Sigmoid colon (tissue), 7 donors: ENCODE results near the gene TRIB2. TPM values are rescaled to one million over a fixed set of nuclear protein-coding genes. Genes with fewer than 3 reads are reported as not detected.

ENCODE experiments used
- DNase-seq: peaks from one replicate; pipeline ENCODE4 v3.0.0-alpha.2; 2019
- H3K27ac ChIP-seq, 4 donors: fragments of 200-600 bp; sonication (generic); one replicate each; pipeline ENCODE4 v1.5.1; 2016 to 2019; ENCODE audit warnings: mild to moderate bottlenecking in 1 of 4
- H3K27me3 ChIP-seq, 3 donors: fragments of 200-600 bp; sonication (generic); one replicate each; pipeline ENCODE4 v1.5.1; 2019; ENCODE audit warnings: mild to moderate bottlenecking in 1 of 3
- H3K36me3 ChIP-seq, 4 donors: fragments of 200-600 bp; sonication (generic); one replicate each; pipeline ENCODE4 v1.5.1; 2016 to 2019
- H3K4me1 ChIP-seq, 4 donors: fragments of 200-600 bp; sonication (generic); one replicate each; pipeline ENCODE4 v1.5.1; 2017 to 2019
- H3K4me3 ChIP-seq, 4 donors: fragments of 200-600 bp; sonication (generic); one replicate each; pipeline ENCODE4 v1.5.1; 2017 to 2019; ENCODE audit warnings: mild to moderate bottlenecking in 2 of 4, moderate library complexity in 1 of 4
- H3K9me3 ChIP-seq, 4 donors: fragments of 200-600 bp in 3 of 4; sonication (generic) in 3 of 4; one replicate each; pipeline versions ENCODE4 v1.5.1 to v1.6.1; 2013 to 2019
- EP300 ChIP-seq, 4 donors: sonication (generic); formaldehyde crosslinking; IDR thresholded peaks; one replicate each; pipeline ENCODE4 v1.6.1; 2017; ENCODE audit warnings: antibody characterized with exemption in 4 of 4
- POLR2A ChIP-seq, 2 donors: fragments of 450-650 bp; IDR thresholded peaks; one replicate each; pipeline ENCODE4 v1.6.1; 2016; ENCODE audit warnings: antibody characterized with exemption in 2 of 2, mild to moderate bottlenecking in 2 of 2, moderate library complexity in 2 of 2
- POLR2AphosphoS5 ChIP-seq, 4 donors: sonication (generic); formaldehyde crosslinking; IDR thresholded peaks; one replicate each; pipeline ENCODE4 v1.6.1; 2017; ENCODE audit warnings: antibody characterized with exemption in 4 of 4
- WGBS, 2 donors: extraction: QIAGEN DNeasy Blood & Tissue Kit; methylation state at CpG; one replicate each; pipeline ENCODE4 v1.1.7; 2013; 5-methylcytosine and 5-hydroxymethylcytosine counted together
- intact Hi-C: fragments of 100-400 bp; cut with DNase I; formaldehyde crosslinking; loops from one replicate; pipeline ENCODE4 v1.15.1; 2023
- polyA plus RNA-seq, 3 donors: library from polyadenylated mRNA; stranded (reverse); fragments of 200-250 nt; gene quantifications; one replicate each; pipeline ENCODE4 v1.2.3, GENCODE V29; 2013
- total RNA-seq, 4 donors: library from RNA; depleted of rRNA; stranded (reverse); fragments of >200 nt; gene quantifications; one replicate each; pipeline ENCODE4 v1.1.0, GENCODE V29; 2016
- TF ChIP-seq, protein P1 (sequence below), 4 experiments: fragments of 450-650 bp in 3 of 4; fragments of 200-600 bp in 1 of 4; IDR thresholded peaks; one replicate each; pipeline ENCODE4 v1.5.1; 2016 to 2019; ENCODE audit warnings: antibody characterized with exemption in 4 of 4, mild to moderate bottlenecking in 3 of 4, moderate library complexity in 2 of 4
- donor health status: healthy with polysubstance abuse.
- donor health status: Bipolar disorder and iron deficiency.
- donor health status: healthy.

TRIB2 gene
- total and polyA plus RNA-seq, 7 donors: 1.4 to 56.2 (median 34.2) TPM

DNA sequence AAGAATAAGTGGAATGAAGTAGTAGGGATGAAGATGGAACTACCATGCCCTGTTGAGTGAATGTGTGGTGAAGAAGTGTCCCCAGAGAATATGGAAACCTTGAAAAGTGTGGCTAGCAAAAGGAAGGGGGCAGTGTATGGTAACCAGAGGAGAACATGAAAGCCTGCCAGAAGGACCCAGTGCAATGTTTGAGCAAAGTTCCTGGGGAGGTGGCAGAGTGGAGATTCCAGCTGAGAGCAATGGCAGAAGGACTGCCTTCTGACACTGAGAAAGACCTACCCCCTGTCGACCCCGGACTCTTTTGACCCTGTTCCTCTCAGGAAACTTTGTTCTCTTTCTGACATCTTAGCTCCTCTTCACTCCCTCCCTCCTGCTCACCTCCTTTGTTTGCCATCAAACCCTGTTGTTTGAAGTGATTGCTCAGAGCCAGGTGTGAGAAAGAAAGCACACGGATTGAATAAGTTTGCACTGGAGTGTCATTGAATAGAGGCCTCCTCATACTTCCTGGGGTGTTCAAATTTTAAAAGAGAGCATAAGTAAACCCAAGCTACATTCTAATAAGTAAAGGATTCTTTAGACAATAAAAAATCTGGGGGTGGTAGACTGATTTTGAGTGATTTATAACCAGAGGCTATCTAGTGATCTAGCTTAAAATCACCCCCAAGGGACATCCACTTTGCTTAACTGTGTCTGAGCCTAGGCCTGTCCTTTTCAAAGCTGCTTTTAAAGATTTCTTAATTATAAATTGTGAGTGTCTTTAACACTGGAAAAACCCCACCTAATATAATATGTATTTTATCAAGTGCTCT lies 57.1 kb downstream of the TRIB2 start:
- H3K36me3 ChIP-seq: no peaks in the 10 kb centered on the region
- no peak for DNase-seq
- 23 to 41% methylated on average over 3 of the region's 3 CpGs for WGBS, 2 donors

DNA sequence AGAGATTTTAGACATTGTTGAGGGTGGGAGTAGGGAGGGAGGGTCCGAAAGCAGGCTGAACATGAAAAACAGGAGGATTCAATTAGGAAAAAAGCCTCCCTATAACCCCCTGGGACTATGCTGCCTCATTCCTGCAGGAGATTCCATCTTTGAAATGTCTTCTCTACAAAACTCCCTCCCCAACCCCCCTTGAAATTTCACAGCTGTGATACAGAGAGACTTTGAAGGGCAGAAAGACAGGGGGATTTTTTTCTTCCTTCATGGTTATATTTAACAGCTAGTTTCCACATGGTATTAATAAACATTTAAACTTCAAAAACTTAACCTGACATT lies 57.6 kb downstream of the TRIB2 start:
- intact Hi-C loops: no loop called here
- Histone ChIP-seq H3K9me3 (peaks cover 0 to 5% (median 2%) of the 10 kb centered on the region in 4 donors), H3K36me3 (no peaks in the 10 kb centered on the region), H3K27ac (no peak overlapping the region), H3K4me1 (no peaks in the 10 kb centered on the region), H3K27me3 (no peaks in the 10 kb centered on the region), H3K4me3 (no peak overlapping the region)
- DNase-seq: no peak
- 64 to 75% methylated on average over 1 of the region's 1 CpG for WGBS, 2 donors
- TF ChIP-seq, protein P1, sequence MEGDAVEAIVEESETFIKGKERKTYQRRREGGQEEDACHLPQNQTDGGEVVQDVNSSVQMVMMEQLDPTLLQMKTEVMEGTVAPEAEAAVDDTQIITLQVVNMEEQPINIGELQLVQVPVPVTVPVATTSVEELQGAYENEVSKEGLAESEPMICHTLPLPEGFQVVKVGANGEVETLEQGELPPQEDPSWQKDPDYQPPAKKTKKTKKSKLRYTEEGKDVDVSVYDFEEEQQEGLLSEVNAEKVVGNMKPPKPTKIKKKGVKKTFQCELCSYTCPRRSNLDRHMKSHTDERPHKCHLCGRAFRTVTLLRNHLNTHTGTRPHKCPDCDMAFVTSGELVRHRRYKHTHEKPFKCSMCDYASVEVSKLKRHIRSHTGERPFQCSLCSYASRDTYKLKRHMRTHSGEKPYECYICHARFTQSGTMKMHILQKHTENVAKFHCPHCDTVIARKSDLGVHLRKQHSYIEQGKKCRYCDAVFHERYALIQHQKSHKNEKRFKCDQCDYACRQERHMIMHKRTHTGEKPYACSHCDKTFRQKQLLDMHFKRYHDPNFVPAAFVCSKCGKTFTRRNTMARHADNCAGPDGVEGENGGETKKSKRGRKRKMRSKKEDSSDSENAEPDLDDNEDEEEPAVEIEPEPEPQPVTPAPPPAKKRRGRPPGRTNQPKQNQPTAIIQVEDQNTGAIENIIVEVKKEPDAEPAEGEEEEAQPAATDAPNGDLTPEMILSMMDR (IDR thresholded peaks at IDR 0.05): no peak
- TF ChIP-seq EP300 (IDR thresholded peaks at IDR 0.05) (no peak), POLR2AphosphoS5 (IDR thresholded peaks at IDR 0.05) (no peak), POLR2A (IDR thresholded peaks at IDR 0.05) (no peak)

More for the DNA sequence above, 57.1 kb downstream of the TRIB2 start:
- Histone ChIP-seq H3K4me1 (no peaks in the 10 kb centered on the region), H3K27me3 (no peaks in the 10 kb centered on the region), H3K4me3 (no peak overlapping the region), H3K9me3 (peaks cover 0 to 5% (median 2%) of the 10 kb centered on the region in 4 donors), H3K27ac (no peak overlapping the region)
- TF ChIP-seq POLR2A (IDR thresholded peaks at IDR 0.05): no peak
- no peak for TF ChIP-seq POLR2AphosphoS5 (IDR thresholded peaks at IDR 0.05)
- no peak for TF ChIP-seq EP300 (IDR thresholded peaks at IDR 0.05)
- TF ChIP-seq, protein P1 (IDR thresholded peaks at IDR 0.05): no peak
- intact Hi-C loops: no loop called here

DNA sequence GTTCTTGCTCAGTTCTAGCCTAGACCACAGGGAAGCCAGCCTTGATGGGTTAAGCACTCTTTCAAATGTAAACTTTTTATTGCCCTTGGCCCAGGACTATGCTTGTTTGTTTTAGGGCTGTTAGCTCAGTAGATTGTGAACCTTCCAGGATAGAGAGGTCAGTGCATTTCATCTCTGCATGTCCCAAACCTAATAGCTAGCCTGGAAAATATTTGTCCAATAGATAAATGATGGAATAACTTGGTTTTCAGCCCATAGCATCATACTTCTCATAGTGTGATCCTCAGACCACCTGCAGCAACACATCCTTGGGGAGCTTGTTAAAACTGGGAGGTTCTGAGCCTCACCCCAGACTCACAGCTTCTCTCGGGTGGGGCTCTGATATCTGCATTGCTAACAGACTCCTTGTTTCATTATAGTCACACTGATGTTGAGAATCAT lies 59.8 kb downstream of the TRIB2 start:
- TF ChIP-seq POLR2A (IDR thresholded peaks at IDR 0.05) (no peak), POLR2AphosphoS5 (IDR thresholded peaks at IDR 0.05) (no peak), EP300 (IDR thresholded peaks at IDR 0.05) (no peak)
- TF ChIP-seq, protein P1 (IDR thresholded peaks at IDR 0.05): no peak
- H3K4me3 ChIP-seq: no peak overlapping the region
- no peaks in the 10 kb centered on the region for H3K4me1 ChIP-seq
- no peak for DNase-seq
- H3K36me3 ChIP-seq: no peaks in the 10 kb centered on the region
- H3K9me3 ChIP-seq: peaks cover 0 to 5% (median 2%) of the 10 kb centered on the region in 4 donors
- H3K27me3 ChIP-seq: no peaks in the 10 kb centered on the region
- 14 to 59% methylated on average over 1 of the region's 1 CpG for WGBS, 2 donors
- no peak overlapping the region for H3K27ac ChIP-seq
- intact Hi-C loops: no loop called here

DNA sequence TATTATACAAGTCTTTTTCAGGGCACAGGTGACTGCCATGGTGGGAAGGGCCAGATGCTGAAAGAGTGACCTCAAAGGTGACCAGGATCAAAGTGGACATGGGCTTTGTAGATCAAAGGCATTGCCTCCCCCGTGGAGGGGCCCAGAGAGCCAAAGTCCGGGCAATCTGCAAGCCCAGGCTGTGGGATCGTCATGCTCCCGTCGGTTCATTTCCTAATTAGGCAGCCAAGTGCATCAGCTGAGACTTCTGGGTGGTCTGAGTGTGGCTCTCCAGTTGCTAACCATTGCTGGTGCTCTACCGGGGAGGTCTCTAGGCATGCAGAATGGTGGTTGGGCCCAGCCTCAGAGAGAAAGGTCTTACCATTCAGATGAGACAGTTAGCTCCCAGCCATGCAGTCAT lies 61.6 kb downstream of the TRIB2 start:
- no peak overlapping the region for H3K27ac ChIP-seq
- no peak for DNase-seq
- 39 to 61% methylated on average over 6 of the region's 6 CpGs for WGBS, 2 donors
- no peak overlapping the region for H3K4me3 ChIP-seq
- intact Hi-C loops: no loop called here
- no peaks in the 10 kb centered on the region for H3K27me3 ChIP-seq
- H3K4me1 ChIP-seq: no peaks in the 10 kb centered on the region
- no peaks in the 10 kb centered on the region for H3K36me3 ChIP-seq
- TF ChIP-seq EP300 (IDR thresholded peaks at IDR 0.05): no peak
- no peak for TF ChIP-seq POLR2A (IDR thresholded peaks at IDR 0.05)
- TF ChIP-seq, protein P1 (IDR thresholded peaks at IDR 0.05): no peak
- no peak for TF ChIP-seq POLR2AphosphoS5 (IDR thresholded peaks at IDR 0.05)
- peaks cover 0 to 5% (median 2%) of the 10 kb centered on the region in 4 donors for H3K9me3 ChIP-seq
